SU-DHL-6 (cell line): Measurements from ENCODE around the gene DOK4.

ENCODE experiments used
- H2AFZ ChIP-seq: fragments of 200-600 bp; sonication (generic); 2 replicates; pipeline ENCODE4 v1.6.1; 2014; ENCODE audit warnings: low read depth, mild to moderate bottlenecking, moderate library complexity, mixed read lengths, antibody characterized with exemption, low read length; ENCODE audit not compliant: severe bottlenecking
- H3F3A ChIP-seq: fragments of 200-600 bp; shearing (Covaris generic); 2 replicates; pipeline ENCODE4 v1.6.0; 2016; ENCODE audit warnings: antibody characterized with exemption, mild to moderate bottlenecking; ENCODE audit not compliant: insufficient read depth
- H3K27ac ChIP-seq: fragments of 200-600 bp; sonication (generic); 2 replicates; pipeline ENCODE4 v1.5.1; 2016; ENCODE audit warnings: low read depth, mild to moderate bottlenecking, low read length, moderate library complexity, mixed read lengths
- H3K27me3 ChIP-seq: fragments of 200-600 bp; sonication (generic), shearing (Covaris generic); 2 replicates; pipeline ENCODE4 v1.6.0; 2014; ENCODE audit warnings: mild to moderate bottlenecking, low read length
- H3K36me3 ChIP-seq: fragments of 200-600 bp; sonication (generic); 2 replicates; pipeline ENCODE4 v1.6.1; 2014; ENCODE audit warnings: mild to moderate bottlenecking, low read length, mixed read lengths
- H3K4me2 ChIP-seq: fragments of 300-600, 200-600 bp; shearing (Covaris generic), sonication (generic); 2 replicates; pipeline ENCODE4 v1.6.0; 2014; ENCODE audit warnings: low read length, low read depth, mild to moderate bottlenecking; ENCODE audit not compliant: poor library complexity, severe bottlenecking
- H3K4me3 ChIP-seq: fragments of 200-600 bp; sonication (generic); 2 replicates; pipeline ENCODE4 v1.5.1; 2014; ENCODE audit warnings: antibody characterized with exemption, low read length, mild to moderate bottlenecking, mixed read lengths; ENCODE audit not compliant: insufficient read depth, poor library complexity, severe bottlenecking
- H3K79me2 ChIP-seq: fragments of 200-600 bp; sonication (generic); 2 replicates; pipeline ENCODE4 v1.6.1; 2014; ENCODE audit warnings: mild to moderate bottlenecking, low read length, moderate library complexity; ENCODE audit not compliant: insufficient read depth
- H3K9ac ChIP-seq: fragments of 200-600 bp; sonication (generic); 2 replicates; pipeline ENCODE4 v1.7.0; 2014; ENCODE audit warnings: mild to moderate bottlenecking, low read length
- H3K9me2 ChIP-seq: fragments of 200-600 bp; sonication (generic); replicated peaks from 2 replicates; pipeline ENCODE4 v1.6.1; 2014; ENCODE audit warnings: low read length; ENCODE audit not compliant: insufficient read depth
- H3K9me3 ChIP-seq: fragments of 200-600 bp; sonication (generic); 2 replicates; pipeline ENCODE4 v1.6.1; 2014; ENCODE audit warnings: low read length, mixed read lengths; ENCODE audit not compliant: insufficient read depth
- H4K20me1 ChIP-seq: fragments of 200-600 bp; sonication (generic); 2 replicates; pipeline ENCODE4 v1.6.1; 2014; ENCODE audit warnings: low read depth, mild to moderate bottlenecking, antibody characterized with exemption, low read length, moderate library complexity, mixed read lengths
- CTCF ChIP-seq: fragments of 200-600 bp; sonication (generic); IDR thresholded peaks from one replicate; pipeline ENCODE4 v1.5.1; 2017; ENCODE audit warnings: antibody characterized with exemption, mild to moderate bottlenecking, low read length, moderate library complexity; ENCODE audit not compliant: insufficient read depth, poor library complexity, severe bottlenecking
- EZH2phosphoT487 ChIP-seq: fragments of 200-600 bp; sonication (generic), shearing (Covaris generic); conservative IDR thresholded peaks from 2 replicates; pipeline ENCODE4 v1.6.1; 2018; ENCODE audit warnings: mild to moderate bottlenecking, antibody characterized with exemption, low read length, moderate library complexity, mixed read lengths

The DOK4 gene

GRCh38 chr16:57482845-57483545 lies 3.3 kb downstream of the DOK4 start:
- Histone ChIP-seq H3K4me2 (no peak overlapping the region), H3K9me3 (no peaks in the 10 kb centered on the region), H3K4me3 (no peak overlapping the region), H3K27me3 (no peaks in the 10 kb centered on the region), H3K79me2 (no peaks in the 10 kb centered on the region), H3K9me2 (no peaks in the 10 kb centered on the region), H3K27ac (no peak overlapping the region), H2AFZ (no peak overlapping the region), H3K36me3 (no peaks in the 10 kb centered on the region), H4K20me1 (no peaks in the 10 kb centered on the region), H3F3A (no peaks in the 10 kb centered on the region), H3K9ac (no peak overlapping the region)
- TF ChIP-seq EZH2phosphoT487 (no peak), CTCF (no peak)

GRCh38 chr16:57481421-57481820 lies 4.9 kb downstream of the DOK4 start:
- H3F3A ChIP-seq = no peaks in the 10 kb centered on the region
- H3K4me2 ChIP-seq = no peak overlapping the region
- no peaks in the 10 kb centered on the region for H3K79me2 ChIP-seq
- H3K9me2 ChIP-seq = no peaks in the 10 kb centered on the region
- no peaks in the 10 kb centered on the region for H4K20me1 ChIP-seq
- H3K36me3 ChIP-seq = no peaks in the 10 kb centered on the region
- H3K27ac ChIP-seq = no peak overlapping the region
- H3K9me3 ChIP-seq = no peaks in the 10 kb centered on the region
- TF ChIP-seq EZH2phosphoT487 = no peak
- no peak for TF ChIP-seq CTCF
- no peak overlapping the region for H2AFZ ChIP-seq
- H3K27me3 ChIP-seq = no peaks in the 10 kb centered on the region
- no peak overlapping the region for H3K9ac ChIP-seq
- no peak overlapping the region for H3K4me3 ChIP-seq

DNA sequence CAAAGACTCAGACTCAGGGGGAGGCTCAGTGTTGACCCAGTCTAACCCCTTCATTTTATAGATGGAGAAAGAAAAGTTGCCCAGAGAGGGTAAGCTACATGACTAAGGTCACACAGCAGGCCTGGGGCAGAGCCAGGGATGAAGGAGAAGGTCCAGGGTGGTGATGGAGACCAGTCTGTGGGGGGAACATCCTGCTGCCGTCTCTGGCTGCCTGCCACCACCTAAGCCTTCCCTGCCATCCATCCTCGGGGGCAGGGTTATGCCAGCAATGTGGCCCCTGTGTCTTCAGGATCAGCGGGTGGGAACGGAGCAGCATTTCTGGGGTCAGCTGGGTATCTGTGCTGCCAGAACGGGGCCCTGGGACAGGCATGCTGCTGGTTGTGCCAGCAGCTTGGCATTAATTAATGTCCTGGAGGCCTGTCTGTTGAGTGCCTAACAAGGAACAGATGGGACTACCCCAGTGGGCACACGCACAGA lies 5.5 kb downstream of the DOK4 start:
- Histone ChIP-seq H3K27ac (no peak overlapping the region), H3F3A (no peaks in the 10 kb centered on the region), H2AFZ (no peak overlapping the region), H4K20me1 (no peaks in the 10 kb centered on the region), H3K79me2 (no peaks in the 10 kb centered on the region), H3K9me3 (no peaks in the 10 kb centered on the region), H3K36me3 (no peaks in the 10 kb centered on the region), H3K9ac (no peak overlapping the region), H3K27me3 (no peaks in the 10 kb centered on the region), H3K4me2 (no peak overlapping the region), H3K4me3 (no peak overlapping the region), H3K9me2 (no peaks in the 10 kb centered on the region)
- TF ChIP-seq CTCF (no peak), EZH2phosphoT487 (no peak)
